Left cardiac atrium (tissue), 4 donors: ENCODE results near the gene PLOD1. TPM values are rescaled to one million over a fixed set of nuclear protein-coding genes. Genes with fewer than 3 reads are reported as not detected.
"Not testable (repeated sequence)": the region's sequence is repeated elsewhere in the genome, so short reads cannot be mapped to it uniquely, and the experiment has no call there.

Experiments
- ATAC-seq, 2 donors: fragments of 200-7000 bp; cut with Tn5 transposase; one replicate each; pipeline ENCODE4 v1.9.1; 2020; ENCODE audit warnings: mild to moderate bottlenecking in 2 of 2, moderate library complexity in 2 of 2
- DNase-seq: peaks from one replicate; pipeline ENCODE4 v3.0.0-alpha.2; 2020
- intact Hi-C, 2 donors: fragments of 100-400 bp; cut with DNase I; formaldehyde crosslinking; loops; one replicate each; pipeline versions ENCODE4 v1.14.1 to v1.15.1; 2022 to 2023
- long read RNA-seq: library from polyadenylated mRNA; unstranded; transcript quantifications from one replicate; pipeline ENCODE4 v2.0.0, GENCODE V29; 2021
- total RNA-seq, 2 donors: library from RNA; stranded (reverse); fragmentation: NEBNext Ultra II Directional; extraction: Animal tissue kit (Norgen Biotek cat#: 25700); gene quantifications; one replicate each; pipeline ENCODE4 v1.2.1, GENCODE V29; 2021
- donor health status: DM: no; HTN: yes; CAD: no.
- donor health status: DM: no; HTN: yes; CAD: no; lungs with severe emphysema.
- donor health status: DM: yes; HTN: yes; CAD: no.
- donor health status: Dilated cardiomyopathy.

Gene PLOD1
- total RNA-seq: 10 to 100 TPM; 70.3 to 83.7 TPM
- long read RNA-seq, transcript PLOD1-201 (19 exons, 2,940 nt): major isoform, 82 of 114 reads
- long read RNA-seq, partial matches to known transcripts: 26 of 114 reads
- long read RNA-seq, other reads (novel, unspliced or antisense): 5 of 114 reads

DNA sequence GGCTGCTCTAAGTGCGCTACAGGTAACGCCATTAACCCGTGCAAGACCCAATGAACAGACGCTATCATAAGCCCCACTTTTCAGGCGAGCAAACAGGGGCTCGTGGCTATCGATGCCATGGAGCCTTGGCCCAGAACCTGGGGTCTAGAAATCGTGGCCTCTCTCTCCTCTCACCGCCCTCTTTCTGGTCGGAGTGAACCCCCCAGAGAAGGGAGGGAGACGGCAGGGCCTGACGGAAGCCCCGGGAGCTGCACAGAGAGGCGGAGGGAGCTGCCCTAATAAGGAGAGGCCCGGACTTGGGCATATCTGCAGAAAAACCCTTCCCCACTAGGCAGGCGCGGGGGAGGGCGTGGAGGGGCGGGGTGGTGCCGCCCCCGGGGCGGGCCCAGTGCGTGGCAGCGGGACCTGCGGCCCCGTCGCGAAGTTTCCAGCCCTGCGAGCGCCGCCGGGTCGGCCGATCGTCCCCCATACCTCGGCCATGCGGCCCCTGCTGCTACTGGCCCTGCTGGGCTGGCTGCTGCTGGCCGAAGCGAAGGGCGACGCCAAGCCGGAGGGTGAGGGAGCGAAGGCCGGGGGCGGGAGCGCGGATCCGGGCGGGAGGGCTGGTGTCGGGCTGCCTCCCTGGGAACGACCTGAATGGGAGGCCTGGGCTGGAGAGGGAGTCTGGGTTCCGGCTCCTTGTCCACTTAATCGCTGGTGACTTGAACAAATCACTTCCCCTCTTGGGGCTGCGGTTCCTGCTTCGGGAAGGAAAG lies at the start of gene PLOD1:
TSS of gene PLOD1 (plus strand) at position 416 of the 755 bp plus-strand sequence. CDS start at position 479, 63 bp downstream.
- intact Hi-C loops: no loop called here
- ATAC-seq (peak; percentile 97 to 98), DNase-seq (peak; percentile 91)

DNA sequence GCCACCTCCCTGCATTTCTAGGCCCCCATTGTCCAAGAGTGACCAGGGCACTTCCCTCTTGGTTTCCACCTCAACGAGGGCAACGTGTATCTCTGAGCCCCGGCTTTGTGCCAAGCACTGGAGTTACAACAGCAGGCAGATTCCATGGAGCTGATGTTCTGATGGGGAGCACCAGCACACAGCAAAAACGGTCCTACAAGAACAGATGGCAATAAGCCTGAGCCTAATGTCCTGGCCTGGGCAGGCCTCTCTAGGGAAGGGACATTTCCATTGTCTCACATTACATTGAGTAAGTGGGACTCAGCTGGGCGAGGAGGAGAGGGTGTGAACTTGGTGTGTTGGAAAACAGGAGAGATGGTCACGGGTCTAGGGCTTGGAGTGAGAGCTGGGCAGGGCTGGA lies 48.6 kb upstream of the PLOD1 start:
- intact Hi-C loops: loop anchor here in 1 of 2 donors (2.0 kb wide), 1 partner anchor 37 kb away; no protein-coding TSS in a partner anchor
- DNase-seq (no peak), ATAC-seq (peak in 1 of 2 donors; percentile 2)

DNA sequence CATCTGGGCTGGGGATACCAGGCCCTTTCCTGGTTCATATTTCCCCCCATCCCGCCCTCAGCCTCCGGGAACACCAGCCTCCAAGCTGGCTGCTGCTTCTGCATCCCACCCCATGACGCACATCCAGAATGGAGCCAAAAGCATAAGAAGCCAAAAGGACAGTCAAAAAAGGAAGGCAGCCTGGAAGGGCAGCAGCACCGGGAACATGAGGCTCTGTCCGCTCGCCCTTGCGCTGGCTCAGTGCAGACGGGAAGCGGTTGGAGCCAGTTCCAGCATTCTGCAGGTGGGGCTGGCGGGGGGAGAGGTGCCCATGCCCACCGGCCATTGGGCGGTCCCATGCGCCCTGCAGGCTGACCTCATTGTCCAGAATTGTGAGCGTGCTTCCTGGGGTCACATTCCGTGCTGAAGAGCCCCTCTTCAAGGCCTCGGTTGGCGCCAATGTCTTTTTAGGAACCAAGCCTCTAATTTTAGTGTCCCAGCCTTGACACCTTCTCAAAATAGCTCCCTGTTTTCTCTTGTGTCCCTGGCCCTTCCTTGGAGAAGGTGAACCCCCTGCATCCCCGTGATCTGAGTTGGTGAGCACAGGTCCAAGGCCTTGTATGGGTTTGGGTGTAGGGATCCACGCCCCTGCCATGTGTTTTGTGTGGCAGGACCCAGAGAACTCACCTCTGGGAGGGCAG lies 47.4 kb upstream of the PLOD1 start:
- peak; percentile 79 to 85 for ATAC-seq
- DNase-seq: peak; percentile 85
- intact Hi-C loops: loop anchor here in 1 of 2 donors (2.0 kb wide), 1 partner anchor 38 kb away; no protein-coding TSS in a partner anchor

GRCh38 chr1:11887666-11888007 lies 46.9 kb upstream of the PLOD1 start:
- ATAC-seq (no peak), DNase-seq (no peak)
- intact Hi-C loops: loop anchor here in 1 of 2 donors (2.0 kb wide), 1 partner anchor 39 kb away; no protein-coding TSS in a partner anchor

DNA sequence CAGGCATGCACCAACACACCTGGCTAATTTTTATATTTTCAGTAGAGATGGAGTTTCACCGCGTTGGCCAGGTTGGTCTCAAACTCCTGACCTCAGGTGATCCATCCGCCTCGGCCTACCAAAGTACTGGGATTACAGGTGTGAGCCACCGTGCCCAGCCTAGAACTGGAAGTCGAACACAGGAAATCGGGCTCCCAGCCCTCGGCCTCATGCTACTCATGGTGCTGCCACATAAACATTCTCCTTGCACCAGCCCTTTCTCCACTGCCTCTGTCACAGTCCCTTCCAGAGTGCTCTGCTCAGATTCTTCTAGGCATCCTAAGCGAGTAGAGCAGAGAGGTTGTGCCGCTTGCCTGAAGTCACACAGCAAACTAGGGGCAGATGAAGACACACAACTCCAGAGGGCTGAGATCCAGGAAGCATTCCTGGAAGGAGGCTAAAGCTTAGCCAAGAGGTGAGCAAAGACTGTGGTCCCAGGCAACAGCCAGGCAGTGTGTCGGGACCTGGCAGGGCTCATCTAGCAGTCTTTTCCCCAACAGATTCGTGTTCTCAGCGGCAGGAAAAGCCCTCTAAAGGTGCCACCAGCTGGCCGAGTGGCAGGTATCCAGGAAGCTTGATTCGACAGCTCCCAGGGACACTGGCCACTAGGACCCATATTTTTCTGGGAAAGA lies 46.2 kb upstream of the PLOD1 start:
- ATAC-seq: no peak

DNA sequence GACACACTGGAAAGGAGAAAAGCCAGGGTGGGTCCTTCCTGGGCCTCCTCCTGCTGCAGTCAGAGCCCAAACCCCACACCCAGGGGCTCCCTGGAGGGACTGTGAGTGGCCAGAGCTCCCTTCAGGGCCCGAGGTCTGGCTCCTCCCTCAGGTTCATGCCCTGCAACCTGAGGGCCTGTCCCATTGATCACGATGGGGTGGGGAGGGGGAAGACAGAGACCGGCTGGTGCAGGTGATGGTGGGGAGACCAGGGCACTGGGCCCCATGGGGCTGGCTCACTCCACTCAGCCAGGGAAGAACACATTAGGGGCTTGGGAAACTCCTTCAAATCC lies 45.7 kb upstream of the PLOD1 start:
- ATAC-seq (no peak), DNase-seq (no peak)
- intact Hi-C loops: no loop called here

More for the DNA sequence above, 46.2 kb upstream of the PLOD1 start:
- no peak for DNase-seq
- intact Hi-C loops: no loop called here

DNA sequence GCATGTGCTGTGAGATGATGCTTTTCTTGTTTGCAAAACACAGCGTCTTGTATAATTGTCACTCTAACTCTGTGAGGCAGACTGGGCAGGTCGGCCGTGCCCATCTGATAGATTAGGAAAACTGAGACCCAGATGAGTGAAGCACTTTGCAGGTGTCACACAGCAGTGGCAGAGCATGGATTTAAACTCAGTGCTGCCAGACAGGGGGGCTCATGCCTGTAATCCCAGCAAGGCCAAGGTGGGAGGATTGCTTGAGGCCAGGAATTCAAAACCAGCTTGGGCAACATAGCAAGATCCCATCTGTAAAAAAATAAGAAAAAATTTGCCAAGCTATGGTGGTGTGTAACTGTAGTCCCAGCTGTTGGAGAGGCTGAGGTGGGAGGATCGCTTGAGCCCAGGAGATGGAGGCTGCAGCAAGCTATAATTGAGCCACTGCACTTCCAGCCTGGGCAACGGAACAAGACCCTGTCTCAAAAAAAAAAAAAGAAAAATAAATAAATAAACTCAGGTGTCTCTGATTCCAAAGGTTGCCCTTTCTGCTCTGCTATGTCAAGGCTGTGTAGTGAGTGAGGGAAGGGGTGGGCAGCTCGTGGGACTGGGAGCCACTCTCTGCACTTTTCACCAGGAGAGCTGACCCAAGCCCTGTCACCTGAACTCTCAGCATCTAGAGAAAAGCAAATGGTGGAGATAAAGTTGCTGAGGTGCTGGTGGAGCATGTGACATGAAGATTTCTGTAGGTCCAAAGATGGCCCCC lies 42.9 kb upstream of the PLOD1 start:
- ATAC-seq (no peak), DNase-seq (no peak)

DNA sequence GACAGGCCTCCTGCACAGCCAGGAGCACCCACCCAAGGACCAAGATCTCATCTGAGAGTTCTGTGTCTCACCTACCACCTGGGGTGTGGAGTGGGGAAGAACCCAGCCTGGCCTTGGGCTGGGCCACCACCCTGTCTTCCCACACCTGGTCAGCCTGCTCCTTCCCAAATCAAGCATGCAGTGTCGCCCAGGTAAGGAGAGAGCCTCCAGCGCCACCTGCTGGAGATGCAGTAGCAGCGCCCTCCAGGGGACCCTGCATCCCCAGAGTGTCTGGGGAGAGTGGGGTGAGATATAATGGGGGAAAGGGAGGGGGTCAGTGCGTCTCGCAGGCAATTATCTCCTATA lies 40.6 kb upstream of the PLOD1 start:
- DNase-seq (no peak), ATAC-seq (peak; percentile 85 to 89)
- intact Hi-C loops: loop anchor here (1.0 to 2.0 kb wide), 2 partner anchors 55 to 56 kb away; no protein-coding TSS in a partner anchor

More for the DNA sequence above, 42.9 kb upstream of the PLOD1 start:
- intact Hi-C loops: loop anchor here in 1 of 2 donors (2.0 kb wide), 1 partner anchor 53 kb away; no protein-coding TSS in a partner anchor

DNA sequence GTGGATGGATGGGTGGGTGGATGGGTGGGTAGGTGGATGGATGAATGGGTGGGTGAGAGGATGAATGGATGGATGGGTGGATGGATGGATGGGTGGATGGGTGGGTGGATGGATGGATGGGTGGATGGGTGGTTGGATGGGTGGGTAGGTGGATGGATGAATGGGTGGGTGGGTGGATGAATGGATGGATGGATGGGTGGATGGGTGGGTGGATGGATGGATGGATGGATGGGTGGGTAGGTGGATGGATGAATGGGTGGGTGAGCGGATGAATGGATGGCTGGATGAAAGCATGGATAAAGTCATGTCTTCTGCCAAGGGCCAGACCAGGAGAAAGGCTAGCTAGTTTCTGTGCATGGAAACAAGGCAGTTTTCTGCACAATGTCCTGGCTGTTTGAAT lies 40.0 kb upstream of the PLOD1 start:
- not testable (repeated sequence) for ATAC-seq, DNase-seq
- intact Hi-C loops: loop anchor here in 1 of 2 donors (1.0 kb wide), 1 partner anchor 56 kb away; no protein-coding TSS in a partner anchor

GRCh38 chr1:11898086-11898785 lies 36.3 kb upstream of the PLOD1 start:
- DNase-seq (no peak), ATAC-seq (no peak)
- intact Hi-C loops: no loop called here

GRCh38 chr1:11898831-11899467 lies 35.6 kb upstream of the PLOD1 start:
- DNase-seq (no peak), ATAC-seq (peak; percentile 44 to 59)
- intact Hi-C loops: no loop called here

GRCh38 chr1:11901446-11901845 lies 33.1 kb upstream of the PLOD1 start:
- ATAC-seq, intact Hi-C loops, DNase-seq: not testable (repeated sequence)

DNA sequence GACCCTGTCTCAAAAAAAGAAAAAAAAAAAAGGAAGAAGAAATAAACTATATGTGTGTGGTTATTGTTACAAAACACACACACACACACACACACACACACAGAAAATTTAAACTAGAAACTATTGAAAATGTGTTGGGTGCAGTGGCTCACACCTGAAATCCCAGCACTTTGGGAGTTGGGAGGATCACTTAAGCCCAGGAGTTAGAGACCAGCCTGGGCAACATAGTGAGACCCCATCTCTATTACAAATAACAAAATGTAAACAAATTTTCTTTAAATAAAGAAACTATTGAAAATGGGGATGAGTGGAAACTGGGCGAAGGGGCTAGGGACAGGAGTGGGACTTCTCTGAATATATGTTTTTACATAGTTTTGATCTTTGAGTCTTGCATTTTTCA lies 31.3 kb upstream of the PLOD1 start:
- intact Hi-C loops: no loop called here
- ATAC-seq: no peak

DNA sequence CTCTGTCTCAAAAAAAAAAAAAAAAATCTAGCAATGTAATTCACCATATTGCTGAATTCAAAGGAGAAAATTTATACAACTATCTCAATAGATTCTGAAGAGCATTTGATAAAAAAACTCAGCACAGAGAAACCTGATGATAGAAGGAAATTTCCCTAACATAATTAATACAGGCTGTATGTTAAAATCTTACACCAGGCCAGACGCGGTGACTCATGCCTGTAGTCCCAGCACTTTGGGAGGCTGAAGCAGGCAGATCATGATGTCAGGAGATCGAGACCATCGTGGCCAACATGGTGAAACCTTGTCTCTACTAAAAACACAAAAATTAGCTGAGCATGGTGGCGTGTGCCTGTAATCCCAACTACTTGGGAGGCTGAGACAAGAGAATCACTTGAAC lies 30.4 kb upstream of the PLOD1 start:
- ATAC-seq, intact Hi-C loops, DNase-seq: not testable (repeated sequence)

More for the DNA sequence above, 31.3 kb upstream of the PLOD1 start:
- no peak for DNase-seq

GRCh38 chr1:11904978-11905377 lies 29.5 kb upstream of the PLOD1 start:
- DNase-seq (no peak), ATAC-seq (no peak)
- intact Hi-C loops: no loop called here

- DNase-seq (no peak), ATAC-seq (no peak)
- intact Hi-C loops: loop anchor here in 1 of 2 donors (2.0 kb wide), 1 partner anchor 48 kb away; the partner anchor contains the start of gene NPPB
Measured at GRCh38 chr1:11906870-11907269, 27.6 kb upstream of the PLOD1 start.

DNA sequence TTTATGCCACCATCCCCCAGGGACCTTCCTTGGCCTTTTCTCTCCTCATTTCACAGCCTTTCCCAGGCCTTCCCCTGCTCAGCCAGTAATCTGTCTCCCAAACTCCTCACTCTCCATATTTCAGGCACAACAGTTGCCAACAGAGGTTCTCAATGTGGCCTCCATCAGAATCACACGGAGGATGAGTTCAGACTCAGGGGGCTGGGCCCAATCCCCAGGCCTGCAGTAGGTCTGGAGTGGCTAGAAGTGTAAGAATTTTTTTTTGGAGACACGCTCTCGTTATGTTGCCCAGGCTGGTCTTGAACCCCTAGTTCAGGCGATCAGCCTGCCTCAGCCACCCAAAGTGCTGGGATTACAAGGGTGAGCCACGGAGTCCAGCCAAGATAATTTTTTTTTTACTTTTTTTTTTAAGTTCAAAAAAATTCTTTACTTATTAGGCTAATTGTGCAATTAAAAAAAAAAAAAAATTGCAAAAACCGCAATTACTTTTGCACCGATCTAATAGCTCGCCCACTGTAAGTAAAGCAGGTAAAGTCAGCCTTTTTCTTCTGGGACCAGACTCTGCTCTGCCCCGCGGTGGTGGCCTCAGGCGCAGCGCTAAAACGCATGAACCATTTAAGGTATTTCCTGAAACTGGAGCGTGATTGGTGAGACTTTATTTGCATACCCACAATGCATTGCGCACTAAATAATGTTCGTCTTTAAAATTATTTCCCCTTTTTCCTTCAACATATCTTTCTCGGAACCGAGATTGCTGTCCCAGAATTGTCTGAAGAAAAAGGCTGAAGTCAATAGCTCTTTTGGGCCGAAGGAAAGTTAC lies 27.0 kb upstream of the PLOD1 start:
- intact Hi-C loops: loop anchor here in 1 of 2 donors (1.0 to 2.0 kb wide), 2 partner anchors 49 to 73 kb away; partner anchors contain the start of genes MFN2 and NPPB
- peak; percentile 76 to 88 for ATAC-seq
- peak; percentile 91 for DNase-seq
